ENCODE results near the gene TPPP.
A peak's percentile ranks its signal among the peaks of the same experiment; 100 is the strongest.

The TPPP gene

DNA sequence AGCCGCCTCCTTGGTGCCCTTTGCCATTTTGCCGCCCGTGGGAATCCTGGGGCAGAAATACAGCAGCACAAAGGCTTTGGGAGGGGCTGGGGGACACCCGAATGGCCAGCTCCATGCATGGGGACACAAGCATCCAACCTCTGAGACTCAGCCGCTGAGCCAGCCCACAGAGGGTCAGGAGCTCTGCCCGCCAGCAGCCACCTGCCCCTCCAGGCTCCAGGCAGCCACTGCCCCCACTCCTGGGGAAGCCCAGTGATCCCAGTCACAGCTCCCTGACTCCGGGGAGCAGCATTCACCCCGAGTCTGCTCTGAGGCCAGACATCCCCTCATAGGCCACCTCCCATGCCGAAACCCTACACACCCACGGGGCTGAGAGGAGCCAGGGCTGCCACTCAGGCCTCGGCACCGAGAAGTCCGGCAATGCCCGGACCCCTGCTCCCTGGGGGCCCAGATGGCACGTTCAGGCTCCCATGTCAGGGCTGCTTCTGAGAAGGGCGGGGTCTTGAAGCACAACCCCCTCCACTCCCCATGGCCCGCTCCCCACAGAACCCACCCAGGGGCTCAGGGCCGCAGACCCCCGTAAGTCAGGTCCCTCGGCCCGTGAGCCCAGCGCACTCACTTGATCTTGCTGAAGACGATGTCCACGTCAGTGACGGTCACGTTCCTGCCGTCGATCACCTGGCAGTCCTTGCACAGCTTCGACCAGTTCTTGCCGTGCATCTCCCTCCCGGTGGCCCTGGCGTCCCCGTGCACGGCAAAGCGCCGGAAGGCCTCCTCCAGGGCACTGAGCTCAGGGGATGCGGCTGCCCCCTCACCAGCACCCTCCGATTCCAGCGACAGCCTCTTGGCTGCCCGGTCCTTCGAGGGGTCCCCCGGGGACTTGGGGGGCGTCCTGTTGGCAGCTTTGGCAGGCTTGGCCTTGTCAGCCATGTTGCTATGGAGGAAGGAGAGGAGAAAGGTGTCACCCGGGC is 15.7 kb downstream of the TPPP start:
- DNase-seq (ENCODE audit: low read depth in 2 of 2), result no peak

DNA sequence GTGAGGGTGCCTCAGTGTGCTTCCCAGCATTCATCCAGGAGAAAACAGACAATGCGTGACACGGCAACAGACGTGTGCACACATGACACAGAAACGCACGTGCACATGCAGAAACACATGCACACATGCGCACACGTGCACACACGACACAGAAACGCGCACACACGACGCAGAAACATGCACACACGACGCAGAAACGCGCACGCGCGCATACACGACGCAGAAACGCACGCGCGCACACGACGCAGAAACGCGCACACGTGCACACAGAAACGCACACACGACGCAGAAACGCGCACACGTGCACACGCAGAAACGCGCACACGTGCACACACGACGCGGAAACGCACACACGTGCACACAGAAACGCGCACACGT is 16.5 kb downstream of the TPPP start:
- DNase-seq (ENCODE audit: low read depth in 2 of 2), result no peak

- no peak for DNase-seq (ENCODE audit: low read depth in 2 of 2)
Measured at GRCh38 chr5:675871-676698, 17.1 kb downstream of the TPPP start.

DNA sequence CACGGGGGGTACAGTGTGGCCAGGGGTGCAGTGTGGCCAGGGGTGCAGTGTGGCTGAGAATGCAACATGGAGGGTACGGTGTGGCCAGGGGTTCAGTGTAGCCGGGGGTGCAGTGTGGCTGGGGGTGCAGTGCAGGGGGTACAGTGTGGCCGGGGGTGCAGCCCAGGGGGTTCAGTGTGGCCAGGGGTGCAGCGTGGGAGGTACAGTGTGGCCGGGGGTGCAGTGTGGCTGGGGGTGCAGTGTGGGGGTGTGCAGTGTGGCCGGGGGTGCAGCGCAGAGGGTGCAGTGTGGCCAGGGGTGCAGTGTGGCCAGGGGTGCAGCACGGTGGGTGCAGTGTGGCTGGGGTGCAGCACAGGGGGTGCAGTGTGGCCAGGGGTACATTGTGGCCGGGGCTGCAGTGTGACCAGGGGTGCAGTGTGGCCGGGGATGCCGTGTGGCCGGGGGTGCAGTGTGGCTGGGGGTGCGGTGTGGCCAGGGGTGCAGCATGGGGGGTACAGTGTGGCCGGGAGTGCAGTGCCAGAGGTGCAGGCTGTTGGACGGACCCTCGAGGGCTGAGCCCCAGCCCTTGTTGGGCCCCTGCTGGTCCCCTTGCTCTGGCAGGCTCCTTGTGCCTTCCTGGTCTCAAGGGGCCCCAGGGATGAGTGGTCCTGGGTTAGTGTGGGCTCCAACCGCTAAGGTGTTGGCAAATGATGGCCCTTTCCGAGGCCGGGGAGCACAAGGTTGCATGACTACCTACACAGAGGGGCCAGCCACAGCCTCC is 17.9 kb downstream of the TPPP start:
- no peak for DNase-seq (ENCODE audit: low read depth in 2 of 2)

- no peak for DNase-seq (ENCODE audit: low read depth in 2 of 2)
Measured at GRCh38 chr5:674630-675011, 18.5 kb downstream of the TPPP start.

- DNase-seq (ENCODE audit: low read depth in 2 of 2), result no peak
Measured at GRCh38 chr5:673831-674629, 19.1 kb downstream of the TPPP start.

- DNase-seq (ENCODE audit: low read depth in 2 of 2), result no peak
Measured at GRCh38 chr5:673161-673830, 19.9 kb downstream of the TPPP start.

DNA sequence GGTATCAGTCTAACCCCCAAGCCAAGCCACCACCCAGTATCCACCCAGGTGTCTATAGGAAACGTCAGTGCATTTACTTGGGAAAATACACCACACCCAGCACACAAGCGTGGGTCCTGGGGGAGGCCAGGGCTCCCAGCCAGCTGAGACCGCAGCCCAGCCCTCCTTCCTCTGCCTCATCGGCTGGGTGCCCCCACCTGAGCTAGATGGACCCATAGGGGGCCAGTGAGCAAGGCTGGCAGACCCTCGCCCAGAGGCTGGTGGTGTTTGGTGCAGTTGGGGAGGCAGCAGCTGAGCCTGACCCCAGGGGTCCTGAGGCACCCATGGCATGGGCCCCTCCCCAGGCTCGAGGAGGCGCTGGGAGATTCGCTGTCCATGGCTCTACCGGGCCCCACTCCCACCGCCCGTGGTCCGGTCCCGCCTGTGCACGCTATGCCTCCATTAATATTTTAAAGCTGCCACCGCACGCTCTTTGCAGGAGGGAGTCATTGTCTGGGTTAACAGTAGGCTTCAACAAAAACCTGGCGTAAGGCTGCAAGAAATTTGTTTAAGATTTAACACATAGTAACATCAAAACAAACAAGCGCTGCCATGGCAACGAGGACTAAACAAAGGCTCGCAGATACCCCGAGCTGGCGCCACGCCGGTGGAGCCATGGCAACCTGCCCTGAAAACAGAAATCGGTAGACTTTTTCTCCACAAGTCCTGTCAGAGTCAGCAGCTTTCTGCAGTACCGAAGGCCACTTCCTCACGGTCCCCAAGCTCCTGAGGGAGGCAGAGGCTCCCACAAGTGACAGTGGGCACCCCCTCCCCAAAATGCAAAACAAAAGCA is 20.6 kb downstream of the TPPP start:
- peak; percentile 25 to 41 for DNase-seq (ENCODE audit: low read depth in 2 of 2)

DNA sequence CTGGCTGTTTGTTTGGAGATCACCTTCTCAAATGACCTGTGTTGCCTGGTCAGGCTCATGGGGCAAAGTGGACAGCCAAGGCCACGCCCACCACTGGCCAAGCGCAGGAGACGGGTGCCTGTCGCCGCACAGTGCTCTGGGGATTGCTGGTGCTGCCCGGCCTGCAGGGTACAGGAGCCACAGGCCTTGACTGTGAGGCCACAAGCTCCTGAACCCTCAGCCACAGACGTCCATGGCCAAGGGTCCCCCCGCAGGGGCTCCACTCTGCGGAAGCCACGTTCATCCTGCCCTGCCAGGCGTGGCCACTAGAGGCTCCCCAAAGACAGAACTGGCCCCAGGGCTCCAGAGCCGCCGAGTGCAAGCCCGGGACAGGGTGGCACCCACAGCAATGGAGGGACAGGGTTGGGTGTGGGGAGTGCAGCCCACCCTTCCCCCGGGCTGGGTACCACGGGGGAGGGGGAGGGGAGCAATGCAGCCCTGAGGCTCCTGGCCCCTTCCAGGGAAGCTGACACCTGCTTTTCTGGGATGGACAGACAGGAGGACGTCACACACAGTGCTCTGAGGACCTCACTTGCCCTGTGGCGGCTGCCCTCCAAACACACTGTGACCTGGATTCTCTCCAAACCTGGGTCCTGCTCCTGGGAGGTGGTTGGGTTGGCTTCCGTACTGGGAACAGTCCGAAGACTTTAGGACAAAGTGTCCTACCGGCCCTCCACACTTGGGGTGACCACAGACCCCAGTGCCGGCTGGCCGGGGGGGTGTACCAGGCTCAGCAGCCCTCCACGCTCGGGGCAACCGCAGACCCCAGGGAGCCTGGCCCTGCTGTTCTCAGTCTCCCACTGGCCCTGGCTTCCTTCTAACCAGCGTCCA is 21.5 kb downstream of the TPPP start:
- peak; percentile 43 to 59 for DNase-seq (ENCODE audit: low read depth in 2 of 2)

- no peak for DNase-seq (ENCODE audit: low read depth in 2 of 2)
Measured at GRCh38 chr5:670396-671270, 22.5 kb downstream of the TPPP start.

DNA sequence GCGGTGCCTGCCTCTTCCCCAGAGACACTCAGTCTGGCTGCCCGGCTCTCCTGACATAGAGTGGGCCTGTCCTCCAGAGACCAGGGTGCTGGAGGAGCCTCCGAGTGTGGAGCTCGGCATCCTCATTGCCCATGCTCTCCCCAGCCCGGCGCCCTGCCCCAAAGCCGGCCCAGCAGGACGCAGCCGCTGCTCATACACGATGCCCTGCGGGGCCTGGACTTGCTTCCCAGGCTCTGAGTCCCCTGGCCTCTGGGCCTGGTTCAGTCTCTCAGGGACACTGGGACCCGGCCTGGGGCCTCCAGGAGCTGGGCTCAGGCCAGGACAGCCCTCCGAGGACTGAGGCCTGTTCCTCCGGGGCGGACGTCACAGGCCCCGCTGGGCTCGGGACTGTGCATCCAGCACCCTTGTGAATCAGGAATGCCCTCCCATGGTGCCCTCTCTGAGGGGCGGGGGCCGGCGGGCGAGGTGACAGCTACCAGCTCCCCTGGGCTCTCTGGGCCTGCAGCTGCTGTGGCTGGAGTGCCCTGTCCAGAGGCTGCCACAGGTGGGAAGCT is 23.2 kb downstream of the TPPP start:
- DNase-seq (ENCODE audit: low read depth in 2 of 2), result no peak

DNA sequence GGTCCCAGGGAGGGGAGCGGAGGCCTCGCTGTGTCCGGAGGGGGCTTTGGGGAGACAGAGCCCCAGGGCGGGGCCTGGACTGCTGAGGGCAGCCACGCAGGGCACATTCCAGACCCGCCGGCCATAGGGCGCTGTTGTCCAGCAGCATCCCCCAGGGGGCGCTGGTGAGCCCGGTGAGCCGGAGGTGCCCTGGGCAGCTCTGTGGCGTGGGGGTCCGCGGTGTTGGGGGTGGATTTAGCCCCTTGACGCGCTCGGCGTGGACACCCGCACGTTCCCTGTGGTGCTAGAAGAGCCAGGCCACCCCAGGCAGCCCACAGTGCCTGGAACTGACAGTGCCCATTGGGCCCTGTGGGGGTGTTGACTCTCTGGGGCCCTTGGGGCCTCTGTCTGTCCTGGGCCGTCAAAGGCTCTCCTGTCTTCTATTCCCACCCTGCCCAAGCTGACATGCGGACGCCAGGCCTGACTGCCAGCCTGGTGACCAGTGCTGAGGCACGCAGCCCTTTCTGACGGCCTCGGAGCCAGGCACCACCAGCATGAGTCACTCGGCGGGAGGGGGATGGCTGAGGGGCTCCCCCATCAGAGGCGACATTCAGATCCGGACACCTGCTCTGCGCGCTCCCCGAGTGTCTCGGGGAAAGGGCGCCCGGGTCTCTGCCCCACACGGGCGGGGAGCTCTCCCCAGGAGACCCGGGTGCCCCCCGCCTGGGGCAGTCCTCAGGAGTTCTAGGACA is 23.9 kb downstream of the TPPP start:
- DNase-seq (ENCODE audit: low read depth in 2 of 2), result no peak

DNA sequence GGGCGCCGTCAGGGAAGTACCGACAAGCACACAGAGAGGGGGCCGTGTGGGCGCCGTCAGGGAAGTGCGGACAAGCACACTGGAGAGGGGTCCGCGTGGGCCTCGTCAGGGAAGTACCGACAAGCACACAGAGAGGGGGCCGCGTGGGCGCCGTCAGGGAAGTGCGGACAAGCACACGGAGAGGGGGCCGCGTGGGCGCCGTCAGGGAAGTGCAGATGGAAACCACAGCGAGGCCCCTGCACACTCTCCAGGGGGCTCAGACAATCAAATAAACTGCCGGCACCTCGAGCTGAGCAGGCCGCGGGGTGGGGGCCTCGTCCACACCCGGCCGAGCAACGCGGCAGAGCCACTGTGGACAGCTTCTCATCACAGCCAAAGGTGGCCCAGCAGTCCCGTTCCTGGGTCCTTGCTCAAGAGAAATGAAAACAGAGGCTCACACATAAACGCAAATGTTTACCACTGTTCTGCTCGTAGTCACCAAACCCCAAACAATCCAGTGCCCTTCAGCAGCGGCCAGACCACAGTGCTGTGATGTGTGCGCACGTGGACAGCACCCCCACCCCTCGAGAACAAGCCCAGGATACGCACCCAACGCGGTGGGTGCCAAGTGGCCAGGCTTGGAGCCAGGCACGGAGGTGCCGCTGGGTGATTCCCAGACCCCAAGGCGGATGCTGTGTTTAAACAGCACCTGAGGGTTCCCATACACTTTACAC is 24.7 kb downstream of the TPPP start:
- DNase-seq (ENCODE audit: low read depth in 2 of 2), result no peak

GRCh38 chr5:666816-667498 is 26.2 kb downstream of the TPPP start:
- DNase-seq (ENCODE audit: low read depth in 2 of 2), result no peak

- DNase-seq (ENCODE audit: low read depth in 2 of 2), result no peak
Measured at GRCh38 chr5:665956-666711, 27.0 kb downstream of the TPPP start.
